HCT116 (cell line): ENCODE results near the gene DDB1. TPM values are rescaled to one million over a fixed set of nuclear protein-coding genes. Genes with fewer than 3 reads are reported as not detected.

Source experiments
- ATAC-seq: fragments of 200-7000 bp; cut with Tn5 transposase; 2 replicates; pipeline ENCODE4 v1.9.1; 2020; ENCODE audit warnings: mild to moderate bottlenecking, moderate library complexity
- BruUV-seq: library from RNA; stranded (reverse); fragments of 400-500 nt; replicated peaks from 2 replicates; lab custom pipeline; 2021; lab: Mats Ljungman, UMichigan
- CTCF ChIA-PET: fragments of 300-600 bp; sonication (Branson Sonifier 250); formaldehyde crosslinking; loops from one replicate; lab custom pipeline; 2021; ENCODE audit warnings: antibody characterized with exemption; lab: Charles Lee
- POLR2A ChIA-PET: fragments of 300-600, 350-600 bp; sonication (Branson Sonifier 250); formaldehyde crosslinking; loops from one replicate; lab custom pipeline; 2021; ENCODE audit warnings: antibody characterized with exemption; lab: Charles Lee
- RAD21 ChIA-PET, 2 experiments: fragments of 300-600 bp; sonication (Branson Sonifier 250); formaldehyde crosslinking; loops; one replicate each; lab custom pipeline; 2023; ENCODE audit warnings: low total read pairs in 2 of 2; ENCODE audit not compliant: uncharacterized antibody in 2 of 2, unreplicated experiment in 2 of 2, low non-redundant PET in 1 of 2; lab: Charles Lee
- DNase-seq: peaks from one replicate; pipeline ENCODE4 v3.0.0-alpha.2; 2010; ENCODE audit warnings: low read depth, low spot score
- H2AFZ ChIP-seq: fragments of 200-600 bp; shearing (Covaris generic), sonication (generic); 2 replicates; pipeline ENCODE4 v1.6.1; 2017; ENCODE audit warnings: low read depth, mixed run types, mixed read lengths, antibody characterized with exemption, low read length; ENCODE audit not compliant: poor library complexity, severe bottlenecking
- H3K27ac ChIP-seq: 2 replicates; pipeline ENCODE4 v1.5.1; 2012; ENCODE audit warnings: low read depth, low read length
- H3K27me3 ChIP-seq: fragments of 200-600 bp; sonication (generic); 2 replicates; pipeline ENCODE4 v1.6.1; 2016; ENCODE audit warnings: mixed run types, low read length, mixed read lengths; ENCODE audit not compliant: insufficient read depth
- H3K36me3 ChIP-seq, 2 experiments: fragments of 200-500 bp in 1 of 2; fragments of 200-600 bp in 1 of 2; sonication (Bioruptor generic) in 1 of 2; sonication (generic) in 1 of 2; 2 replicates each; pipeline versions ENCODE4 v1.5.1 to v1.6.1; 2014 to 2016; ENCODE audit warnings: low read length in 2 of 2, inconsistent platforms in 1 of 2, mixed read lengths in 1 of 2, mixed run types in 1 of 2; ENCODE audit not compliant: insufficient read depth in 2 of 2, control insufficient read depth in 1 of 2
- H3K4me1 ChIP-seq, 2 experiments: fragments of 200-600 bp in 1 of 2; sonication (generic) in 1 of 2; 2 replicates each; pipeline versions ENCODE4 v1.5.1 to v1.6.1; 2012 to 2017; ENCODE audit warnings: low read length in 2 of 2, inconsistent platforms in 1 of 2, mild to moderate bottlenecking in 1 of 2, mixed read lengths in 1 of 2, mixed run types in 1 of 2, moderate library complexity in 1 of 2; ENCODE audit not compliant: insufficient read depth in 2 of 2, control insufficient read depth in 1 of 2
- H3K4me2 ChIP-seq: fragments of 200-600 bp; sonication (generic); 2 replicates; pipeline ENCODE4 v1.6.1; 2017; ENCODE audit warnings: mixed run types, low read length, mixed read lengths
- H3K4me3 ChIP-seq, 2 experiments: fragments of 200-600 bp in 1 of 2; sonication (generic) in 1 of 2; replicated peaks in 1 of 2; 2 replicates each; pipeline ENCODE4 v1.5.1; 2011 to 2016; ENCODE audit warnings: low read length in 2 of 2, control low read depth in 1 of 2, low read depth in 1 of 2, mild to moderate bottlenecking in 1 of 2, mixed read lengths in 1 of 2, mixed run types in 1 of 2
- H3K79me2 ChIP-seq: fragments of 200-600 bp; sonication (generic); 2 replicates; pipeline ENCODE4 v1.6.1; 2017; ENCODE audit warnings: mild to moderate bottlenecking, mixed run types, low read length, moderate library complexity, mixed read lengths; ENCODE audit not compliant: insufficient read depth
- H3K9ac ChIP-seq: fragments of 200-600 bp; sonication (generic); 2 replicates; pipeline ENCODE4 v1.6.1; 2016; ENCODE audit warnings: low read length, mixed read lengths
- H3K9me2 ChIP-seq: fragments of 200-600 bp; sonication (generic), shearing (Covaris generic); 2 replicates; pipeline ENCODE4 v1.6.1; 2017; ENCODE audit warnings: mixed run types, mild to moderate bottlenecking, moderate library complexity; ENCODE audit not compliant: insufficient read depth
- H3K9me3 ChIP-seq, 2 experiments: fragments of 200-500 bp in 1 of 2; fragments of 200-600 bp in 1 of 2; sonication (Bioruptor generic) in 1 of 2; sonication (generic) in 1 of 2; 2 replicates each; pipeline ENCODE4 v1.6.1; 2014 to 2017; ENCODE audit warnings: low read length in 2 of 2, mixed read lengths in 2 of 2, inconsistent platforms in 1 of 2, low read depth in 1 of 2, mild to moderate bottlenecking in 1 of 2, mixed run types in 1 of 2, moderate library complexity in 1 of 2; ENCODE audit not compliant: control insufficient read depth in 1 of 2, insufficient read depth in 1 of 2
- H4K20me1 ChIP-seq: fragments of 200-600 bp; sonication (generic), shearing (Covaris generic); 2 replicates; pipeline ENCODE4 v1.6.1; 2017; ENCODE audit warnings: mixed run types, mild to moderate bottlenecking, moderate library complexity; ENCODE audit not compliant: insufficient read depth
- CBX3 ChIP-seq: IDR thresholded peaks from 2 replicates; pipeline ENCODE4 v1.6.1; 2012; ENCODE audit warnings: low read depth
- CEBPB ChIP-seq: IDR thresholded peaks from 2 replicates; pipeline ENCODE4 v1.6.1; 2012; ENCODE audit warnings: low read depth
- EGR1 ChIP-seq: IDR thresholded peaks from 2 replicates; pipeline ENCODE4 v1.6.1; 2012; ENCODE audit warnings: low read depth
- ELF1 ChIP-seq: IDR thresholded peaks from 2 replicates; pipeline ENCODE4 v1.6.1; 2012; ENCODE audit warnings: low read depth, borderline replicate concordance
- EZH2phosphoT487 ChIP-seq: fragments of 200-600 bp; IDR thresholded peaks from 2 replicates; pipeline ENCODE4 v1.6.1; 2018; ENCODE audit warnings: antibody characterized with exemption, borderline replicate concordance
- FOSL1 ChIP-seq: IDR thresholded peaks from 2 replicates; pipeline ENCODE4 v1.6.1; 2012; ENCODE audit warnings: low read depth
- JUND ChIP-seq: IDR thresholded peaks from 2 replicates; pipeline ENCODE4 v1.6.1; 2012
- MAX ChIP-seq: IDR thresholded peaks from 2 replicates; pipeline ENCODE4 v1.6.1; 2012
- POLR2A ChIP-seq: IDR thresholded peaks from 2 replicates; pipeline ENCODE4 v1.7.0; 2011; ENCODE audit warnings: borderline replicate concordance; ENCODE audit not compliant: insufficient read depth, insufficient read length; ENCODE audit errors: extremely low read depth
- SP1 ChIP-seq: IDR thresholded peaks from 2 replicates; pipeline ENCODE4 v1.6.1; 2012; ENCODE audit warnings: low read depth
- SRF ChIP-seq: IDR thresholded peaks from 2 replicates; pipeline ENCODE4 v1.6.1; 2012; ENCODE audit warnings: low read depth
- YY1 ChIP-seq: IDR thresholded peaks from 2 replicates; pipeline ENCODE4 v1.6.1; 2011; ENCODE audit warnings: low read length, low read depth, moderate library complexity, mild to moderate bottlenecking; ENCODE audit not compliant: insufficient replicate concordance; ENCODE audit errors: extremely low read depth
- ZFX ChIP-seq: fragments of 450-650 bp; IDR thresholded peaks from 2 replicates; pipeline ENCODE4 v1.6.1; 2017
- intact Hi-C: fragments of 100-400 bp; cut with micrococcal nuclease; formaldehyde crosslinking; loops from 2 replicates; pipeline ENCODE4 v1.10.0; 2022
- total RNA-seq: library from RNA; stranded (reverse); gene quantifications from one replicate; pipeline ENCODE4 v1.2.1, GENCODE V29; 2021; ENCODE audit not compliant: unreplicated experiment

Gene DDB1
- total RNA-seq, 1 experiment from 2014 or later: 269 TPM

- no peak overlapping the region for H3K9ac ChIP-seq
- peaks cover 10 to 11% of the 10 kb centered on the region in 2 experiments; a peak in 3 of 4 replicates for H3K36me3 ChIP-seq
- H2AFZ ChIP-seq: no peak overlapping the region
- H3K27me3 ChIP-seq: no peaks in the 10 kb centered on the region
- RAD21 ChIA-PET: no interaction called here
- no peak overlapping the region for H3K4me2 ChIP-seq
- POLR2A ChIA-PET: no interaction called here
- H3K4me3 ChIP-seq: no peak overlapping the region
- ATAC-seq (no peak), DNase-seq (no peak)
- H4K20me1 ChIP-seq: no peaks in the 10 kb centered on the region
- intact Hi-C loops: no loop called here
- H3K27ac ChIP-seq: no peak overlapping the region
- TF ChIP-seq JUND (no peak), CBX3 (no peak), YY1 (no peak), EGR1 (no peak), SRF (no peak), FOSL1 (no peak), EZH2phosphoT487 (no peak), POLR2A (no peak), ZFX (no peak)
- CTCF ChIA-PET: no interaction called here
- no peaks in the 10 kb centered on the region for H3K9me3 ChIP-seq
- H3K79me2 ChIP-seq: no peaks in the 10 kb centered on the region
- H3K4me1 ChIP-seq: no peaks in the 10 kb centered on the region
- H3K9me2 ChIP-seq: no peaks in the 10 kb centered on the region
- no TSS peak for BruUV-seq
Observed at GRCh38 chr11:61341706-61342105, 8.8 kb upstream of the DDB1 start.

GRCh38 chr11:61340979-61341378 is 8.1 kb upstream of the DDB1 start:
- BruUV-seq: no TSS peak
- Histone ChIP-seq H3K27ac (no peak overlapping the region), H3K4me2 (no peak overlapping the region), H3K36me3 (peaks cover 10 to 11% of the 10 kb centered on the region in 2 experiments; a peak in 3 of 4 replicates), H3K27me3 (no peaks in the 10 kb centered on the region), H3K9ac (no peak overlapping the region), H3K9me3 (no peaks in the 10 kb centered on the region), H3K4me1 (peaks cover 0 to 7% of the 10 kb centered on the region in 2 experiments; a peak in 2 of 4 replicates), H4K20me1 (no peaks in the 10 kb centered on the region), H2AFZ (no peak overlapping the region), H3K79me2 (no peaks in the 10 kb centered on the region), H3K9me2 (no peaks in the 10 kb centered on the region), H3K4me3 (no peak overlapping the region)
- ChIA-PET RAD21 (no interaction called here), POLR2A (no interaction called here), CTCF (no interaction called here)
- TF ChIP-seq POLR2A: no peak
- TF ChIP-seq MAX: no peak
- no peak for TF ChIP-seq ZFX
- TF ChIP-seq EZH2phosphoT487: no peak
- TF ChIP-seq CEBPB: no peak
- TF ChIP-seq SP1: no peak
- no peak for TF ChIP-seq ELF1
- no peak for TF ChIP-seq CBX3
- intact Hi-C loops: no loop called here
- DNase-seq (no peak), ATAC-seq (no peak)
